Lung microvascular endothelial cell (primary cell): Measurements from ENCODE around the gene HMG20B. TPM values are rescaled to one million over a fixed set of nuclear protein-coding genes. Genes with fewer than 3 reads are reported as not detected.
A peak's percentile ranks its signal among the peaks of the same experiment; 100 is the strongest.

ENCODE experiments used
- DNase-seq, 2 donors: peaks; one replicate each; pipeline versions ENCODE4 v3.0.0 to v3.0.0-alpha.2; 2010; ENCODE audit warnings: low read depth in 2 of 2
- total RNA-seq: library from RNA; depleted of rRNA; stranded (reverse); fragments of >200 nt; gene quantifications from 2 replicates; pipeline ENCODE4 v1.2.1, GENCODE V29; 2014

Gene HMG20B
- total RNA-seq, 1 donor from 2014 or later: 60.5 TPM

- DNase-seq: no peak
These were observed 35.7 kb upstream of the HMG20B start for GRCh38 chr19:3537101-3537437.

GRCh38 chr19:3537438-3538240 is 35.1 kb upstream of the HMG20B start:
- no peak for DNase-seq

GRCh38 chr19:3538258-3538929 is 34.4 kb upstream of the HMG20B start:
- DNase-seq: no peak

GRCh38 chr19:3538965-3539755 is 33.6 kb upstream of the HMG20B start, which contains the start of gene TEKTIP1:
TSS of gene TEKTIP1 (plus strand) at chr19:3539174. CDS start at chr19:3539178, 4 bp downstream.
- no peak for DNase-seq

- no peak for DNase-seq
These were observed 33.0 kb upstream of the HMG20B start for GRCh38 chr19:3539756-3540118.

- no peak for DNase-seq
These were observed 29.3 kb upstream of the HMG20B start for GRCh38 chr19:3543150-3544057.

GRCh38 chr19:3544058-3544376 is 28.7 kb upstream of the HMG20B start:
- DNase-seq: no peak

- peak; percentile 57 to 71 for DNase-seq
These were observed 27.7 kb upstream of the HMG20B start for GRCh38 chr19:3544742-3545668.

GRCh38 chr19:3545669-3546034 is 27.1 kb upstream of the HMG20B start:
- no peak for DNase-seq

GRCh38 chr19:3546119-3546518 is 26.6 kb upstream of the HMG20B start:
- DNase-seq: no peak

GRCh38 chr19:3547301-3547731 is 25.4 kb upstream of the HMG20B start:
- DNase-seq: peak; percentile 30 to 33

- no peak for DNase-seq
These were observed 24.9 kb upstream of the HMG20B start for GRCh38 chr19:3547767-3548282.

- DNase-seq: no peak
These were observed 24.1 kb upstream of the HMG20B start for GRCh38 chr19:3548606-3549005.

- DNase-seq: no peak
These were observed 22.9 kb upstream of the HMG20B start for GRCh38 chr19:3549816-3550215.

- no peak for DNase-seq
These were observed 21.6 kb upstream of the HMG20B start for GRCh38 chr19:3550947-3551791.

- DNase-seq: no peak
These were observed 21.0 kb upstream of the HMG20B start for GRCh38 chr19:3551792-3552095.

- peak in 1 of 2 donors; percentile 55 for DNase-seq
These were observed 18.3 kb upstream of the HMG20B start for GRCh38 chr19:3554254-3555083.

GRCh38 chr19:3555653-3556422 is 16.9 kb upstream of the HMG20B start:
- no peak for DNase-seq
